Osteoblast (primary cell): ENCODE results near the gene MKNK1. TPM values are rescaled to one million over a fixed set of nuclear protein-coding genes. Genes with fewer than 3 reads are reported as not detected.

Source experiments
- DNase-seq: peaks from one replicate; pipeline ENCODE4 v3.0.0; 2011; ENCODE audit warnings: low spot score, mixed read lengths; ENCODE audit not compliant: insufficient read length; ENCODE audit errors: missing footprints
- H2AFZ ChIP-seq: 2 replicates; pipeline ENCODE4 v1.6.0; 2011; ENCODE audit warnings: mild to moderate bottlenecking, low read length
- H3K27ac ChIP-seq: 2 replicates; pipeline ENCODE4 v1.5.1; 2011; ENCODE audit warnings: mild to moderate bottlenecking, low read depth, low read length, moderate library complexity
- H3K27me3 ChIP-seq: 2 replicates; pipeline ENCODE4 v1.6.0; 2012; ENCODE audit warnings: mild to moderate bottlenecking, control low read depth, inconsistent platforms, low read length, moderate library complexity; ENCODE audit not compliant: insufficient read depth
- H3K36me3 ChIP-seq: 2 replicates; pipeline ENCODE4 v1.5.1; 2011; ENCODE audit warnings: mild to moderate bottlenecking, low read length, control low read depth, moderate library complexity; ENCODE audit not compliant: insufficient read depth
- H3K4me1 ChIP-seq: 2 replicates; pipeline ENCODE4 v1.5.1; 2011; ENCODE audit warnings: mild to moderate bottlenecking, low read length, control low read depth, moderate library complexity; ENCODE audit not compliant: insufficient read depth
- H3K4me2 ChIP-seq: 2 replicates; pipeline ENCODE4 v1.6.0; 2011; ENCODE audit warnings: mild to moderate bottlenecking, low read length; ENCODE audit not compliant: insufficient read depth
- H3K4me3 ChIP-seq: fragments of 200-600 bp; sonication (generic); 3 replicates; pipeline ENCODE4 v1.5.1; 2012; ENCODE audit warnings: mild to moderate bottlenecking, low read length, inconsistent platforms; ENCODE audit not compliant: insufficient read depth
- H3K79me2 ChIP-seq: 2 replicates; pipeline ENCODE4 v1.6.0; 2012; ENCODE audit warnings: mild to moderate bottlenecking, low read length, control low read depth, inconsistent platforms; ENCODE audit not compliant: insufficient read depth
- H3K9me3 ChIP-seq: 2 replicates; pipeline ENCODE4 v1.5.1; 2011; ENCODE audit warnings: low read depth, low read length, control low read depth
- H4K20me1 ChIP-seq: 2 replicates; pipeline ENCODE4 v1.6.0; 2012; ENCODE audit warnings: mild to moderate bottlenecking, low read length, control low read depth; ENCODE audit not compliant: insufficient read depth
- CTCF ChIP-seq: IDR thresholded peaks from 2 replicates; pipeline ENCODE4 v1.5.1; 2011; ENCODE audit warnings: mild to moderate bottlenecking, low read depth, low read length, moderate library complexity; ENCODE audit errors: extremely low read depth
- total RNA-seq: library from RNA; depleted of rRNA; stranded (reverse); fragments of >200 nt; gene quantifications from 2 replicates; pipeline ENCODE4 v1.2.3, GENCODE V29; 2012

MKNK1 gene
- total RNA-seq, 1 donor = 31.8 TPM

GRCh38 chr1:46639547-46639946 lies 35.5 kb upstream of the MKNK1 start:
- Histone ChIP-seq H3K79me2 (no peaks in the 10 kb centered on the region), H3K4me3 (no peak overlapping the region), H3K36me3 (peaks cover 19% of the 10 kb centered on the region), H2AFZ (no peak overlapping the region), H3K4me2 (no peak overlapping the region), H3K27me3 (no peaks in the 10 kb centered on the region), H3K27ac (no peak overlapping the region), H3K9me3 (no peaks in the 10 kb centered on the region), H4K20me1 (no peaks in the 10 kb centered on the region), H3K4me1 (peaks cover 12% of the 10 kb centered on the region)
- TF ChIP-seq CTCF = no peak
- no peak for DNase-seq

- TF ChIP-seq CTCF = no peak
- Histone ChIP-seq H3K36me3 (peaks cover 20% of the 10 kb centered on the region), H3K4me2 (no peak overlapping the region), H3K9me3 (no peaks in the 10 kb centered on the region), H3K27ac (no peak overlapping the region), H4K20me1 (no peaks in the 10 kb centered on the region), H3K79me2 (no peaks in the 10 kb centered on the region), H3K27me3 (no peaks in the 10 kb centered on the region), H3K4me3 (no peak overlapping the region), H3K4me1 (peaks cover 12% of the 10 kb centered on the region), H2AFZ (no peak overlapping the region)
- no peak for DNase-seq
Measured at GRCh38 chr1:46638921-46639320, 34.9 kb upstream of the MKNK1 start.

GRCh38 chr1:46637444-46638083 lies 33.5 kb upstream of the MKNK1 start:
- no peaks in the 10 kb centered on the region for H3K79me2 ChIP-seq
- H2AFZ ChIP-seq = no peak overlapping the region
- no peaks in the 10 kb centered on the region for H3K4me1 ChIP-seq
- H3K27me3 ChIP-seq = no peaks in the 10 kb centered on the region
- no peak overlapping the region for H3K4me3 ChIP-seq
- no peak for DNase-seq
- no peak overlapping the region for H3K4me2 ChIP-seq
- H3K36me3 ChIP-seq = peaks cover 24% of the 10 kb centered on the region
- H3K9me3 ChIP-seq = no peaks in the 10 kb centered on the region
- H4K20me1 ChIP-seq = no peaks in the 10 kb centered on the region
- H3K27ac ChIP-seq = no peak overlapping the region
- no peak for TF ChIP-seq CTCF

GRCh38 chr1:46635205-46635604 lies 31.1 kb upstream of the MKNK1 start:
- no peaks in the 10 kb centered on the region for H3K27me3 ChIP-seq
- H3K79me2 ChIP-seq = no peaks in the 10 kb centered on the region
- no peak for TF ChIP-seq CTCF
- H3K4me2 ChIP-seq = no peak overlapping the region
- peaks cover 34% of the 10 kb centered on the region for H3K36me3 ChIP-seq
- H2AFZ ChIP-seq = no peak overlapping the region
- H4K20me1 ChIP-seq = no peaks in the 10 kb centered on the region
- H3K4me1 ChIP-seq = no peaks in the 10 kb centered on the region
- no peak overlapping the region for H3K4me3 ChIP-seq
- H3K27ac ChIP-seq = no peak overlapping the region
- H3K9me3 ChIP-seq = no peaks in the 10 kb centered on the region
- no peak for DNase-seq
